Endothelial cell of umbilical vein (primary cell): ENCODE data around the gene SEBOX.

Experiments used
- POLR2A ChIP-seq: IDR thresholded peaks from 2 replicates; pipeline ENCODE4 v1.6.1; 2012; ENCODE audit warnings: low read depth, mild to moderate bottlenecking, control low read depth, low read length
- TF ChIP-seq, protein P1 (sequence below), 2 donors: IDR thresholded peaks; 1 replicate in 1 of 2; 2 replicates in 1 of 2; pipeline ENCODE4 v1.5.1; 2011; ENCODE audit warnings: low read length in 2 of 2, mild to moderate bottlenecking in 2 of 2, moderate library complexity in 2 of 2, control low read depth in 1 of 2, inconsistent platforms in 1 of 2, low read depth in 1 of 2; ENCODE audit not compliant: insufficient read depth in 1 of 2; ENCODE audit errors: extremely low read depth in 1 of 2

DNA sequence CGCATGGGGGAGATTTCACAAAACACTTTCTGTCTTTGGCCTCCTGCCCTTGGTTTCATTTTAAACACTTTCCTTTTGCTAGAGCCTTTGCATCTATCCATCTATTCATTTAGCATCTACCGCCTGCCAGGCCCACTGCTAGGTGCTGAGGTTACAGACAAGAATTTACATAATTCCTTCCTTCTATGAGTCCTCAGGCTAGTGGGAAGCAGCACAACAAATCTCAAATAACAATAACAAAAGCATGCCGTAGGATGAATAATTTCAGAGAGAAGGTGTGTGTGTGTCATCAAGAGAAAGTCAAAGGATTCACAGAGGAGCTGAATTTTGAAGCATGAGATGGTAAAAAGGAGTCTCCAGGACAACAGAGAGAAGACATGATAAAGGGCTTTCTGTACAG is 47.1 kb upstream of the SEBOX start:
- no peak for TF ChIP-seq POLR2A
- TF ChIP-seq, protein P1, sequence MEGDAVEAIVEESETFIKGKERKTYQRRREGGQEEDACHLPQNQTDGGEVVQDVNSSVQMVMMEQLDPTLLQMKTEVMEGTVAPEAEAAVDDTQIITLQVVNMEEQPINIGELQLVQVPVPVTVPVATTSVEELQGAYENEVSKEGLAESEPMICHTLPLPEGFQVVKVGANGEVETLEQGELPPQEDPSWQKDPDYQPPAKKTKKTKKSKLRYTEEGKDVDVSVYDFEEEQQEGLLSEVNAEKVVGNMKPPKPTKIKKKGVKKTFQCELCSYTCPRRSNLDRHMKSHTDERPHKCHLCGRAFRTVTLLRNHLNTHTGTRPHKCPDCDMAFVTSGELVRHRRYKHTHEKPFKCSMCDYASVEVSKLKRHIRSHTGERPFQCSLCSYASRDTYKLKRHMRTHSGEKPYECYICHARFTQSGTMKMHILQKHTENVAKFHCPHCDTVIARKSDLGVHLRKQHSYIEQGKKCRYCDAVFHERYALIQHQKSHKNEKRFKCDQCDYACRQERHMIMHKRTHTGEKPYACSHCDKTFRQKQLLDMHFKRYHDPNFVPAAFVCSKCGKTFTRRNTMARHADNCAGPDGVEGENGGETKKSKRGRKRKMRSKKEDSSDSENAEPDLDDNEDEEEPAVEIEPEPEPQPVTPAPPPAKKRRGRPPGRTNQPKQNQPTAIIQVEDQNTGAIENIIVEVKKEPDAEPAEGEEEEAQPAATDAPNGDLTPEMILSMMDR (IDR thresholded peaks at IDR 0.05; ENCODE audit: extremely low read depth in 1 of 2, insufficient read depth in 1 of 2, low read depth in 1 of 2, low read length in 2 of 2) = no peak
